ENCODE results near the gene SMIM9. TPM values are rescaled to one million over a fixed set of nuclear protein-coding genes. Genes with fewer than 3 reads are reported as not detected.
"Not testable (repeated sequence)": the region's sequence is repeated elsewhere in the genome, so short reads cannot be mapped to it uniquely, and the experiment has no call there.

The SMIM9 gene
- total RNA-seq, 1 donor, result not detected

DNA sequence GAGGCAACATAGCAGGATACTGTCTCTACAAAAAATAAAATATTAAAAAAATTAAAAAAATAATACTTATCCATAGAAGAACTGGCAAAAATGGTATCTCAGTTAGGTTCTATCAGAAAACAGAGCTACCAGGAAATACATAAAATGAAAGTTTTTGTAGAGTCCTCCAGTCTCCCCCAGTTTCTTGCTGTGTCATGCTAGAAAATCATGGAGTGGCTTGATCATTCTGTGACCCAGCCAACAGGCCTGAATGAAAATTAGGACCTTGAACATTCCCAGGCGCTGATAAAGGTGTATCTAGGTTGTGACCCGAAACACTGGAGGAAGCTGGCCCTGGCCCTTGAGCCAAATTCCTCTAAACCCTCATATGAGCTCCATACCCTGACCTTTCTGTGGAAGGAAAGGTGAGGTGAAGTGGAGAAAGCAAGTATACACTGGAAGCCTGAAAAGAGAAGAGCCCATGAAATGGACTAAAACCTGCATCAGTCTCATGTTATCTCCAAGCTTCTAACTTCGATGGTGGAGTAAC is 652 bp downstream of the SMIM9 start:
- no peak overlapping the region for H3K4me3 ChIP-seq (ENCODE audit: low read depth, low read length)
- no peak for DNase-seq (ENCODE audit: low read depth)
- TF ChIP-seq, protein P1, sequence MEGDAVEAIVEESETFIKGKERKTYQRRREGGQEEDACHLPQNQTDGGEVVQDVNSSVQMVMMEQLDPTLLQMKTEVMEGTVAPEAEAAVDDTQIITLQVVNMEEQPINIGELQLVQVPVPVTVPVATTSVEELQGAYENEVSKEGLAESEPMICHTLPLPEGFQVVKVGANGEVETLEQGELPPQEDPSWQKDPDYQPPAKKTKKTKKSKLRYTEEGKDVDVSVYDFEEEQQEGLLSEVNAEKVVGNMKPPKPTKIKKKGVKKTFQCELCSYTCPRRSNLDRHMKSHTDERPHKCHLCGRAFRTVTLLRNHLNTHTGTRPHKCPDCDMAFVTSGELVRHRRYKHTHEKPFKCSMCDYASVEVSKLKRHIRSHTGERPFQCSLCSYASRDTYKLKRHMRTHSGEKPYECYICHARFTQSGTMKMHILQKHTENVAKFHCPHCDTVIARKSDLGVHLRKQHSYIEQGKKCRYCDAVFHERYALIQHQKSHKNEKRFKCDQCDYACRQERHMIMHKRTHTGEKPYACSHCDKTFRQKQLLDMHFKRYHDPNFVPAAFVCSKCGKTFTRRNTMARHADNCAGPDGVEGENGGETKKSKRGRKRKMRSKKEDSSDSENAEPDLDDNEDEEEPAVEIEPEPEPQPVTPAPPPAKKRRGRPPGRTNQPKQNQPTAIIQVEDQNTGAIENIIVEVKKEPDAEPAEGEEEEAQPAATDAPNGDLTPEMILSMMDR (IDR thresholded peaks at IDR 0.05; ENCODE audit: insufficient read depth, low read depth, low read length), result no peak

DNA sequence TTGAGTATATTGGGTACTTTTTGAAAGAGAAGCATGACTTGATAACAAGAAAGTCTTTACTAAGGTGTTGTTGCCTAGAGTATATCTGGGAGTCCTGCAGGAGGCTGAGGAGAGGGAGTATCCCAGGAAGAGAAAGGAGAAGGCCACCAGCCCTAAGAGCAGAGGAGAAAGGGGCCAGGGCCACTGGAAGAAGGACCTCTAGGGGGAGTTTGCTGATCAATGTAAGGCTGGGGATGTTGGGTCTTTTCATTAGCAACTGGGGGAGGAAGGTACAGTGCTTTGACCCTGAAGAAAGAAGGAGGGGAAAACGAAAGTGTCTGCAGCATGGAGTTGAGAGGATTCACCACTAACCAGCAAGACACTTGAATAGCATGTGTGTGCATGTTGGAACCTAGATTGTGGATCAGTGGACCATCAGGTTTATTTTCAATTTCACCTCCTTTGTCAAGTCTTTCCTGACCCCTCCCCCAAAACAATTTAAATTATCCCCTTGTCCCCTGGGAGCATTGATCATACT is 4.5 kb downstream of the SMIM9 start:
- no peak for DNase-seq (ENCODE audit: low read depth)
- TF ChIP-seq, protein P1 (IDR thresholded peaks at IDR 0.05; ENCODE audit: insufficient read depth, low read depth, low read length), result no peak
- H3K4me3 ChIP-seq (ENCODE audit: low read depth, low read length), result no peak overlapping the region

DNA sequence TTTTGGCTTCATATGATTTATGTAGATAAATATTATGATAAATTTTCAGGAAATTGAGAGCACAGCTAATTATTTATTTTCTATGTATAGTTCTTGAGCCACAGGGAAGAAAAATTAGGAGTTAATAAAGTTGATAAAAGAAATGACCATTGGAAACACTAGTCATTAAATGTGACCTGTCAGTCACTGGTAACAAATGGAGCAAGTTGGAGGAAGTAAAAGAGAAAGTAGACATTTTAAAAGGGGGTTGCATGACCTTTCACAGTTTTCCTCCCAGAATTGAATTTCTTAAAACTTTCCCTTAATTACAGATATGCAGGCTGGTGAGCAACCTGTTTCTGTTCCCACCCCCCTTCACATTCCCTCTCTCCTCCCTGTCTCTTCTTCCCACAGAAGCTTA is 5.3 kb downstream of the SMIM9 start:
- no peak for DNase-seq (ENCODE audit: low read depth)
- TF ChIP-seq, protein P1 (IDR thresholded peaks at IDR 0.05; ENCODE audit: insufficient read depth, low read depth, low read length), result no peak
- no peak overlapping the region for H3K4me3 ChIP-seq (ENCODE audit: low read depth, low read length)

DNA sequence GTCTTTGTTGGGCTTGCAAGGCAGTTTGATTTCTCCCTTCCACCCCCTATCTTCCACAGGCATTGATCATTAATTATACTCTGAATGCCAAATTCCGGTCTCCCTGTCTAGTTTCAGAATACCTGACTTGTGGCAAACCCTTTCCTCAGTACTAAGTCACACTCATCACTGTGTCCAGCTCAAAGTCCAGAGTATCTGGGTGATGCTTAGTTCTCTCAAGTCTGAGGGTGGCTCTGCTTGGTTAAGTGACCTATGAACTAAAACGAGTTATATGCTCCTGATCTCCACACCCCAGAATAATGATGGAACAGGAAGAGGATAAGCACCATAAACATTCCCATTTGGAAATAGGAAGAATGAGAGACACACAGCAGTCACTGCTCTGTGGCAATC is 6.5 kb downstream of the SMIM9 start:
- TF ChIP-seq, protein P1 (IDR thresholded peaks at IDR 0.05; ENCODE audit: insufficient read depth, low read depth, low read length), result no peak
- no peak for DNase-seq (ENCODE audit: low read depth)
- no peak overlapping the region for H3K4me3 ChIP-seq (ENCODE audit: low read depth, low read length)

DNA sequence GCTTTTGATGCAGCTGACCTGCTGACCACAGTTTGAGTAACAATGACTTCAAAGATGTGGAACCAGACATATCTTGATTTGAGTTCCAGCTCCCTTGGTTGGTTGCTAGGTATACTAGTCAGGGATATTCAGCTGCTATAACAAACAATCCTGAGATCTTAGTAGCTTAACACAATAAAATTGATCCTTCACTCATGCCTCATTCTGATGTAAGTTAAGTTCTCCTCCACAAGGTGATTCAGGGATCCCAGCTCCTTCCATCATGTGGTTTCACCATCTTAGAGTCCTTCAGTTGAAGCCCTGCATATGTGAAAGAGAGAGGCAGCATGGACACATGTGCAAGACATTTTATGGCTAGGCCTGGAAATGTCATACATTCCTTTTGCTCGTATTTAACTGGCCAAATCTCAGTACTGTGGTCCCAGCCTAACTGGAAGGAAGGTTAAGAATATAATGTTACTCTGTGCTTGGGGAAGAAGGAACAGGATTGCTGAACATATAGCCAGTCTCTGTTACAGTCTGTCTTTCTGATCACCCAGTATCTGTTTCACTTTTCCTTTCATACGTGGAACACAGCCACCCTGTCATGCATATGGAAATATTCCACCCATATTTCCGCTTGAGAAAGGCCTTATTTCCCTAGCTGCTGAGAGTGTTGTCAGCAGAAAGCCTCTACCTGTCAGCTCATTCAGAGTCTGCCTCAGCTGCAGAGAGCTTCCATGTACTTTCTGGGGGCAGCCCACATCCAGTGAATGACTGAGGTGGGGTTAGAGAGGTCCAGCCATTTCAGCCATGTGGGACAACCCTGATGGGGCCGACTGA is 7.1 kb downstream of the SMIM9 start:
- DNase-seq (ENCODE audit: low read depth), result no peak
- H3K4me3 ChIP-seq (ENCODE audit: low read depth, low read length), result no peak overlapping the region
- TF ChIP-seq, protein P1 (IDR thresholded peaks at IDR 0.05; ENCODE audit: insufficient read depth, low read depth, low read length), result no peak

DNA sequence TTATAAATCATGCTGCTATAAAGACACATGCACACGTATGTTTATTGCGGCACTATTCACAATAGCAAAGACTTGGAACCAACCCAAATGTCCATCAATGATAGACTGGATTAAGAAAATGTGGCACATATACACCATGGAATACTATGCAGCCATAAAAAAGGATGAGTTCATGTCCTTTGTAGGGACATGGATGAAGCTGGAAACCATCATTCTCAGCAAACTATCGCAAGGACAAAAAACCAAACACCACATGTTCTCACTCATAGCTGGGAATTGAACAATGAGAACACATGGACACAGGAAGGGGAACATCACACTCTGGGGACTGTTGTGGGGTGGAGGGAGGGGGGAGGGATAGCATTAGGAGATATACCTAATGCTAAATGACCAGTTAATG is 8.9 kb downstream of the SMIM9 start:
- not testable (repeated sequence) for DNase-seq (ENCODE audit: low read depth); H3K4me3 ChIP-seq (ENCODE audit: low read depth, low read length)

DNA sequence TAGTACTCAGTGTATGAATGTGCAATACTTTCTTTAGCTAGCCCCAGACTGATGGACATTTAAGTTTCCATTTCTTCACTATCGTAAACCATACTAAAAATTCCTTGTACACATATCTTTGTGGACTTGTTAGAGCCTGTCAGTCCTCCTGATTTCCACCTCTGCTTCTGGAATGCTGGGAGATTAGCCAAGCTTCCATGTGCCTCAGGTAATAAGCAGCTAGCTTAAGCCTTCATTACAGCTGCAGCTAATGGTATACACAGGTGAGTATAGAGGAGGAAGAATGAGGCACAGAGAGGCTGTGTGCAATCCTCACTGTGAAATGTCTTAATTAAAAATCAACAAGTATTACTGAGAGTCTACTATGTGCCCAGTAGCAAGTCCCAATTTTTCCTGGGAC is 9.8 kb downstream of the SMIM9 start:
- TF ChIP-seq, protein P1 (IDR thresholded peaks at IDR 0.05; ENCODE audit: insufficient read depth, low read depth, low read length), result no peak
- no peak overlapping the region for H3K4me3 ChIP-seq (ENCODE audit: low read depth, low read length)
- no peak for DNase-seq (ENCODE audit: low read depth)
